Neural crest cell (in vitro differentiated cells): ENCODE measurements around the gene NEBL. TPM values are rescaled to one million over a fixed set of nuclear protein-coding genes. Genes with fewer than 3 reads are reported as not detected.

Experiments
- DNase-seq: peaks from one replicate; pipeline ENCODE4 v3.0.0; 2021; ENCODE audit warnings: low read depth, mixed read lengths, low spot score
- H3K27ac Mint-ChIP-seq: one replicate; pipeline ENCODE4 v1.8.0; 2021; ENCODE audit warnings: mild to moderate bottlenecking, mixed read lengths; ENCODE audit not compliant: unreplicated experiment
- H3K27me3 Mint-ChIP-seq: 2 replicates; pipeline ENCODE4 v1.8.0; 2021; ENCODE audit warnings: low read depth, mild to moderate bottlenecking, mixed read lengths
- H3K36me3 Mint-ChIP-seq: 2 replicates; pipeline ENCODE4 v1.8.0; 2021; ENCODE audit warnings: low read depth, mild to moderate bottlenecking, mixed read lengths
- H3K4me1 Mint-ChIP-seq: 2 replicates; pipeline ENCODE4 v1.8.0; 2021; ENCODE audit warnings: mixed read lengths
- H3K4me3 Mint-ChIP-seq: one replicate; pipeline ENCODE4 v1.8.0; 2021; ENCODE audit warnings: mild to moderate bottlenecking, mixed read lengths
- H3K9me3 Mint-ChIP-seq: 2 replicates; pipeline ENCODE4 v1.8.0; 2021; ENCODE audit warnings: mixed read lengths
- CTCF ChIP-seq: fragments of 200-600 bp; sonication (generic); conservative IDR thresholded peaks from 2 replicates; pipeline ENCODE4 v1.5.0; 2021; ENCODE audit warnings: antibody characterized with exemption, mild to moderate bottlenecking
- total RNA-seq: library from RNA; stranded (reverse); gene quantifications from 2 replicates; pipeline ENCODE4 v1.2.1, GENCODE V29; 2021

Gene NEBL
- total RNA-seq, 1 donor from 2014 or later: 8.4 TPM

- no peak for DNase-seq
These were observed 157.0 kb downstream of the NEBL start for GRCh38 chr10:20740120-20740519.

GRCh38 chr10:20737107-20737506 lies 160.0 kb downstream of the NEBL start:
- H3K4me1 Mint-ChIP-seq: no peaks in the 10 kb centered on the region
- H3K36me3 Mint-ChIP-seq: peaks cover 3% of the 10 kb centered on the region
- H3K27me3 Mint-ChIP-seq: peaks cover 4% of the 10 kb centered on the region
- peaks cover 6% of the 10 kb centered on the region for H3K9me3 Mint-ChIP-seq
- no peak for DNase-seq
- no peak overlapping the region for H3K27ac Mint-ChIP-seq
- TF ChIP-seq CTCF: no peak
- no peak overlapping the region for H3K4me3 Mint-ChIP-seq

More at GRCh38 chr10:20740120-20740519, 157.0 kb downstream of the NEBL start:
- Mint-ChIP-seq H3K4me3 (no peak overlapping the region), H3K36me3 (no peaks in the 10 kb centered on the region), H3K9me3 (no peaks in the 10 kb centered on the region), H3K4me1 (no peaks in the 10 kb centered on the region), H3K27ac (no peak overlapping the region), H3K27me3 (peaks cover 4% of the 10 kb centered on the region)
- no peak for TF ChIP-seq CTCF
